IMR-90 (cell line): ENCODE results near the gene CARMIL1. TPM values are rescaled to one million over a fixed set of nuclear protein-coding genes. Genes with fewer than 3 reads are reported as not detected.

Source experiments
- ATAC-seq: fragments of 200-7000 bp; cut with Tn5 transposase; 2 replicates; pipeline ENCODE4 v1.9.1; 2020; ENCODE audit warnings: low read depth, mild to moderate bottlenecking, moderate library complexity
- BruUV-seq: library from RNA; stranded (reverse); fragments of 400-500 nt; replicated peaks from 2 replicates; lab custom pipeline; 2021; lab: Mats Ljungman, UMichigan
- CTCF ChIA-PET: fragments of 300-600 bp; formaldehyde crosslinking; extraction: SDS; loops from one replicate; lab custom pipeline; 2021; ENCODE audit warnings: antibody characterized with exemption; lab: Yijun Ruan, JAX
- POLR2A ChIA-PET: fragments of 300-600 bp; sonication (Branson Sonifier 250); formaldehyde crosslinking; loops from one replicate; lab custom pipeline; 2022; ENCODE audit warnings: antibody characterized with exemption; ENCODE audit not compliant: unreplicated experiment; lab: Charles Lee
- DNase-seq: peaks from one replicate; pipeline ENCODE4 v3.0.0; 2013
- H2AFZ ChIP-seq: replicated peaks from 2 replicates; pipeline ENCODE3; 2013; ENCODE audit warnings: low read length, mild to moderate bottlenecking; ENCODE audit not compliant: poor library complexity
- H2AK5ac ChIP-seq: 2 replicates; pipeline ENCODE4 v1.6.1; 2013; ENCODE audit warnings: low read depth, low read length, inconsistent platforms
- H2AK9ac ChIP-seq: replicated peaks from 2 replicates; pipeline ENCODE3; 2013; ENCODE audit warnings: mild to moderate bottlenecking, low read depth, low read length, moderate library complexity; ENCODE audit not compliant: poor library complexity
- H2BK120ac ChIP-seq: 2 replicates; pipeline ENCODE4 v1.6.1; 2013; ENCODE audit warnings: low read depth, low read length, inconsistent platforms
- H2BK15ac ChIP-seq: 3 replicates; pipeline ENCODE4 v1.6.1; 2013; ENCODE audit warnings: low read depth, low read length, inconsistent platforms
- H2BK20ac ChIP-seq: 2 replicates; pipeline ENCODE4 v1.6.1; 2013; ENCODE audit warnings: low read depth, mild to moderate bottlenecking, inconsistent platforms, low read length, moderate library complexity
- H2BK5ac ChIP-seq: 2 replicates; pipeline ENCODE4 v1.6.1; 2013; ENCODE audit warnings: mild to moderate bottlenecking, low read depth, low read length, inconsistent platforms; ENCODE audit not compliant: poor library complexity, severe bottlenecking
- H3K14ac ChIP-seq: replicated peaks from 2 replicates; pipeline ENCODE4 v1.6.1; 2013; ENCODE audit warnings: low read depth, low read length, inconsistent platforms
- H3K18ac ChIP-seq: 2 replicates; pipeline ENCODE4 v1.6.1; 2013; ENCODE audit warnings: low read depth, low read length, control low read depth
- H3K23ac ChIP-seq: 2 replicates; pipeline ENCODE4 v1.6.1; 2013; ENCODE audit warnings: low read depth, low read length, inconsistent platforms
- H3K27ac ChIP-seq: 2 replicates; pipeline ENCODE4 v1.5.1; 2013; ENCODE audit warnings: mild to moderate bottlenecking, control low read depth, low read length; ENCODE audit not compliant: insufficient read depth
- H3K27me3 ChIP-seq: 2 replicates; pipeline ENCODE4 v1.6.1; 2013; ENCODE audit warnings: low read length; ENCODE audit not compliant: control insufficient read depth, insufficient read depth
- H3K36me3 ChIP-seq: 2 replicates; pipeline ENCODE4 v1.6.1; 2013; ENCODE audit warnings: low read length, mixed read lengths; ENCODE audit not compliant: control insufficient read depth, insufficient read depth
- H3K4ac ChIP-seq: 2 replicates; pipeline ENCODE4 v1.6.1; 2013; ENCODE audit warnings: low read depth, low read length, inconsistent platforms
- H3K4me1 ChIP-seq: 2 replicates; pipeline ENCODE4 v1.6.1; 2013; ENCODE audit warnings: low read length, mixed read lengths; ENCODE audit not compliant: control insufficient read depth, insufficient read depth
- H3K4me2 ChIP-seq: 2 replicates; pipeline ENCODE4 v1.6.1; 2013; ENCODE audit warnings: low read depth, mild to moderate bottlenecking, control low read depth, low read length, moderate library complexity
- H3K4me3 ChIP-seq: 2 replicates; pipeline ENCODE4 v1.5.1; 2013; ENCODE audit warnings: low read depth, mild to moderate bottlenecking, control low read depth, low read length, moderate library complexity; ENCODE audit not compliant: insufficient read depth
- H3K56ac ChIP-seq: 2 replicates; pipeline ENCODE4 v1.6.1; 2013; ENCODE audit warnings: low read length, inconsistent platforms; ENCODE audit not compliant: insufficient read depth; ENCODE audit errors: extremely low read depth
- H3K79me1 ChIP-seq, 2 experiments: 2 replicates each; pipeline ENCODE4 v1.6.1; 2013; ENCODE audit warnings: low read length in 2 of 2, inconsistent platforms in 1 of 2, low read depth in 1 of 2
- H3K9ac ChIP-seq: 2 replicates; pipeline ENCODE4 v1.6.1; 2013; ENCODE audit warnings: low read depth, low read length, control low read depth
- H3K9me1 ChIP-seq: 2 replicates; pipeline ENCODE4 v1.6.1; 2013; ENCODE audit warnings: low read length, inconsistent platforms; ENCODE audit not compliant: insufficient read depth
- H3K9me3 ChIP-seq: 2 replicates; pipeline ENCODE4 v1.6.1; 2013; ENCODE audit warnings: low read length; ENCODE audit not compliant: control insufficient read depth, insufficient read depth
- H4K20me1 ChIP-seq: 2 replicates; pipeline ENCODE4 v1.6.1; 2013; ENCODE audit warnings: low read length, inconsistent platforms; ENCODE audit not compliant: insufficient read depth
- H4K5ac ChIP-seq: 2 replicates; pipeline ENCODE4 v1.6.1; 2013; ENCODE audit warnings: mild to moderate bottlenecking, low read depth, low read length, control low read depth
- H4K8ac ChIP-seq, 2 experiments: 2 replicates each; pipeline ENCODE4 v1.6.1; 2013; ENCODE audit warnings: low read depth in 2 of 2, low read length in 2 of 2, control low read depth in 1 of 2, inconsistent platforms in 1 of 2
- H4K91ac ChIP-seq: 2 replicates; pipeline ENCODE4 v1.6.1; 2013; ENCODE audit warnings: low read depth, low read length, inconsistent platforms; ENCODE audit not compliant: insufficient read depth
- BHLHE40 ChIP-seq: fragments of 150-350 bp; IDR thresholded peaks from 2 replicates; pipeline ENCODE4 v1.6.1; 2016; ENCODE audit warnings: mild to moderate bottlenecking, low read depth, low read length
- CEBPB ChIP-seq: IDR thresholded peaks from 2 replicates; pipeline ENCODE4 v1.6.1; 2012; ENCODE audit warnings: low read depth, low read length, improper control_type of control experiment
- CHD1 ChIP-seq: IDR thresholded peaks from 2 replicates; pipeline ENCODE4 v1.6.1; 2012; ENCODE audit warnings: low read depth, low read length, improper control_type of control experiment
- CTCF ChIP-seq: conservative IDR thresholded peaks from 2 replicates; pipeline ENCODE4 v1.5.1; 2012; ENCODE audit warnings: mild to moderate bottlenecking, low read depth, low read length, improper control_type of control experiment
- FOS ChIP-seq: fragments of 150-350 bp; IDR thresholded peaks from 2 replicates; pipeline ENCODE4 v1.6.1; 2016; ENCODE audit warnings: low read depth, low read length
- MAFK ChIP-seq: IDR thresholded peaks from 2 replicates; pipeline ENCODE4 v1.6.1; 2012; ENCODE audit warnings: low read depth, low read length, improper control_type of control experiment
- MAZ ChIP-seq: IDR thresholded peaks from 2 replicates; pipeline ENCODE4 v1.6.1; 2012; ENCODE audit warnings: low read depth, mild to moderate bottlenecking, low read length, improper control_type of control experiment, moderate library complexity, borderline replicate concordance
- MXI1 ChIP-seq: IDR thresholded peaks from 2 replicates; pipeline ENCODE4 v1.6.1; 2012; ENCODE audit warnings: low read depth, mild to moderate bottlenecking, low read length, moderate library complexity, borderline replicate concordance
- NFE2L2 ChIP-seq: fragments of 150-350 bp; IDR thresholded peaks from 2 replicates; pipeline ENCODE4 v1.6.1; 2016; ENCODE audit warnings: low read depth, mild to moderate bottlenecking, low read length
- POLR2A ChIP-seq: IDR thresholded peaks from 2 replicates; pipeline ENCODE4 v1.6.1; 2012; ENCODE audit warnings: mild to moderate bottlenecking, low read depth, low read length
- RAD21 ChIP-seq: IDR thresholded peaks from 2 replicates; pipeline ENCODE4 v1.6.1; 2012; ENCODE audit warnings: low read length, improper control_type of control experiment
- RCOR1 ChIP-seq: IDR thresholded peaks from 2 replicates; pipeline ENCODE4 v1.6.1; 2012; ENCODE audit warnings: mild to moderate bottlenecking, low read length, improper control_type of control experiment; ENCODE audit not compliant: insufficient replicate concordance
- RFX5 ChIP-seq: IDR thresholded peaks from 2 replicates; pipeline ENCODE4 v1.8.0; 2012; ENCODE audit warnings: low read depth, mild to moderate bottlenecking, low read length, moderate library complexity
- SMC3 ChIP-seq: fragments of 150-350 bp; IDR thresholded peaks from 2 replicates; pipeline ENCODE4 v1.6.1; 2016; ENCODE audit warnings: low read depth, mild to moderate bottlenecking, antibody characterized with exemption, low read length, moderate library complexity
- USF2 ChIP-seq: fragments of 150-350 bp; IDR thresholded peaks from 2 replicates; pipeline ENCODE4 v1.6.1; 2017; ENCODE audit warnings: mild to moderate bottlenecking, antibody characterized with exemption, low read length, low read depth
- WGBS, 2 experiments: methylation state at CpG; one replicate each; pipeline versions ENCODE4 v1.1.5 to v1.1.7; 2013; ENCODE audit warnings: missing lambda C conversion rate in 2 of 2; ENCODE audit not compliant: insufficient read length in 1 of 2; ENCODE audit errors: extremely low coverage in 2 of 2; 5-methylcytosine and 5-hydroxymethylcytosine counted together
- dilution Hi-C: fragments of 300-500 bp; cut with HindIII; formaldehyde crosslinking; loops from one replicate; pipeline ENCODE4 v1.14.3; 2018; ENCODE audit warnings: low sequenced_read_pairs; ENCODE audit not compliant: unreplicated experiment
- in situ Hi-C: fragments of 300-500 bp; cut with MboI; formaldehyde crosslinking; loops from 3 replicates; pipeline ENCODE4 v1.14.3; 2019; ENCODE audit warnings: low sequenced_read_pairs, inconsistent platforms, mixed read lengths
- intact Hi-C: fragments of 100-400 bp; cut with micrococcal nuclease; formaldehyde crosslinking; loops from 2 replicates; pipeline ENCODE4 v1.10.0; 2022
- polyA plus RNA-seq, 3 experiments: library from polyadenylated mRNA; depleted of rRNA; stranded (reverse); fragments of >200 nt; gene quantifications; 2 replicates each; pipeline ENCODE4 v1.2.3, GENCODE V29; 2012; ENCODE audit warnings: low replicate concordance in 1 of 3
- total RNA-seq: library from RNA; depleted of rRNA; stranded (reverse); fragments of >200 nt; gene quantifications from 2 replicates; pipeline ENCODE4 v1.2.3, GENCODE V29; 2012
- TF ChIP-seq, protein P1 (sequence below): fragments of 150-350 bp; IDR thresholded peaks from 2 replicates; pipeline ENCODE4 v1.6.1; 2016; ENCODE audit warnings: low read depth, mild to moderate bottlenecking, low read length, moderate library complexity, borderline replicate concordance

Gene CARMIL1
- total and polyA plus RNA-seq, 2 of the 4 experiments (the other 2 are of a cell fraction), result 1.3 to 2.9 TPM

GRCh38 chr6:25579391-25579883, 300.3 kb downstream of the CARMIL1 start:
- no peak for ATAC-seq
- Histone ChIP-seq H2BK20ac (no peak overlapping the region), H2BK15ac (no peak overlapping the region), H3K36me3 (no peaks in the 10 kb centered on the region), H3K4ac (no peak overlapping the region), H3K23ac (no peak overlapping the region), H3K79me1 (no peaks in the 10 kb centered on the region), H4K91ac (no peak overlapping the region), H4K8ac (no peak overlapping the region), H2BK120ac (no peak overlapping the region), H2BK5ac (no peak overlapping the region), H3K27me3 (no peaks in the 10 kb centered on the region), H3K9ac (no peak overlapping the region), H3K56ac (no peak overlapping the region), H2AK9ac (no peak overlapping the region), H3K18ac (no peak overlapping the region), H3K4me1 (no peaks in the 10 kb centered on the region), H2AK5ac (no peak overlapping the region), H3K4me2 (no peak overlapping the region), H3K4me3 (no peak overlapping the region), H4K20me1 (no peaks in the 10 kb centered on the region), H4K5ac (no peak overlapping the region), H3K9me1 (no peaks in the 10 kb centered on the region; the same call in 1 of the 2 replicates), H3K14ac (no peak overlapping the region), H2AFZ (no peak overlapping the region), H3K9me3 (no peaks in the 10 kb centered on the region), H3K27ac (no peak overlapping the region)
- POLR2A ChIA-PET, result no interaction called here
- intact Hi-C loops, result no loop called here
- no TSS peak for BruUV-seq
- TF ChIP-seq POLR2A, result no peak
- TF ChIP-seq SMC3, result no peak
- no peak for TF ChIP-seq FOS
- no peak for TF ChIP-seq USF2
- no peak for TF ChIP-seq NFE2L2
- no peak for TF ChIP-seq RAD21
- TF ChIP-seq, protein P1, sequence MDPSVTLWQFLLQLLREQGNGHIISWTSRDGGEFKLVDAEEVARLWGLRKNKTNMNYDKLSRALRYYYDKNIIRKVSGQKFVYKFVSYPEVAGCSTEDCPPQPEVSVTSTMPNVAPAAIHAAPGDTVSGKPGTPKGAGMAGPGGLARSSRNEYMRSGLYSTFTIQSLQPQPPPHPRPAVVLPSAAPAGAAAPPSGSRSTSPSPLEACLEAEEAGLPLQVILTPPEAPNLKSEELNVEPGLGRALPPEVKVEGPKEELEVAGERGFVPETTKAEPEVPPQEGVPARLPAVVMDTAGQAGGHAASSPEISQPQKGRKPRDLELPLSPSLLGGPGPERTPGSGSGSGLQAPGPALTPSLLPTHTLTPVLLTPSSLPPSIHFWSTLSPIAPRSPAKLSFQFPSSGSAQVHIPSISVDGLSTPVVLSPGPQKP, result no peak
- TF ChIP-seq BHLHE40, result no peak
- no peak for TF ChIP-seq CHD1
- TF ChIP-seq MXI1, result no peak
- TF ChIP-seq MAZ, result no peak
- TF ChIP-seq RFX5, result no peak
- no peak for TF ChIP-seq MAFK
- no peak for TF ChIP-seq CTCF
- TF ChIP-seq RCOR1, result no peak
- TF ChIP-seq CEBPB, result no peak
- in situ Hi-C loops, result no loop called here
- CTCF ChIA-PET, result interaction anchor here (0.7 kb wide), 1 partner anchor 126 kb away, joined by 3 read pairs; no protein-coding TSS in a partner anchor
- no CpG with 5 or more reads among the region's 2 CpGs for WGBS, 2 experiments
- DNase-seq, result no peak
- dilution Hi-C loops, result no loop called here
